ENCODE results near the gene NKAIN4.

GRCh38 chr20:63219447-63219821 is 34.8 kb downstream of the NKAIN4 start:
- no peak for TF ChIP-seq CTCF (conservative IDR thresholded peaks at IDR 0.05; ENCODE audit: low read depth, low read length)
- no peak for TF ChIP-seq EZH2 (IDR thresholded peaks at IDR 0.05; ENCODE audit: borderline replicate concordance, low read depth, low read length, poor library complexity, severe bottlenecking)

Measured in A673 (cell line).